GM12878 (cell line): ENCODE data around the gene TTC38. TPM values are rescaled to one million over a fixed set of nuclear protein-coding genes. Genes with fewer than 3 reads are reported as not detected.

ENCODE experiments used
- ATAC-seq: fragments of 200-7000 bp; cut with Tn5 transposase; 3 replicates; pipeline ENCODE4 v1.9.1; 2020; ENCODE audit warnings: mild to moderate bottlenecking, moderate library complexity
- BruUV-seq: library from RNA; stranded (reverse); fragments of 400-500 nt; replicated peaks from 2 replicates; lab custom pipeline; 2021; lab: Mats Ljungman, UMichigan
- CTCF ChIA-PET: fragments of 300-600 bp; sonication (Branson Sonifier 250); formaldehyde crosslinking; extraction: SDS; loops from one replicate; lab custom pipeline; 2021; ENCODE audit warnings: inconsistent platforms; lab: Yijun Ruan, JAX
- POLR2A ChIA-PET: fragments of 350-600 bp; formaldehyde crosslinking; extraction: SDS; loops from one replicate; lab custom pipeline; 2021; ENCODE audit warnings: inconsistent platforms; lab: Charles Lee
- RAD21 ChIA-PET: fragments of 300-600 bp; sonication (Branson Sonifier 250); formaldehyde crosslinking; loops from one replicate; lab custom pipeline; 2023; ENCODE audit warnings: antibody characterized with exemption; ENCODE audit not compliant: unreplicated experiment; lab: Charles Lee
- SMC1A ChIA-PET: fragments of 300-600 bp; sonication (Branson Sonifier 250); formaldehyde crosslinking; loops from one replicate; lab custom pipeline; 2023; ENCODE audit not compliant: unreplicated experiment, uncharacterized antibody; lab: Charles Lee
- DNase-seq: peaks from one replicate; pipeline ENCODE4 v3.0.0-alpha.2; 2011; ENCODE audit warnings: low read depth, low spot score
- FAIRE-seq: peaks from 3 replicates; lab custom pipeline; 2011; peaks lifted over from hg19 to GRCh38; lab: Jason Lieb, UNC
- H2AFZ ChIP-seq: 2 replicates; pipeline ENCODE4 v1.6.0; 2011; ENCODE audit warnings: low read depth, low read length, control low read depth; ENCODE audit not compliant: control insufficient read depth
- H3K27ac ChIP-seq: 2 replicates; pipeline ENCODE4 v1.5.1; 2011; ENCODE audit warnings: control low read depth; ENCODE audit not compliant: control insufficient read depth, insufficient read depth
- H3K27me3 ChIP-seq, 2 experiments: replicated peaks in 1 of 2; 2 replicates each; pipeline versions ENCODE4 v1.6.0 to v1.6.1; 2011; ENCODE audit warnings: low read length in 1 of 2; ENCODE audit not compliant: control insufficient read depth in 2 of 2, insufficient read depth in 2 of 2
- H3K36me3 ChIP-seq, 2 experiments: 2 replicates each; pipeline ENCODE4 v1.5.1; 2011; ENCODE audit warnings: low read length in 1 of 2; ENCODE audit not compliant: control insufficient read depth in 2 of 2, insufficient read depth in 2 of 2
- H3K4me1 ChIP-seq: 2 replicates; pipeline ENCODE4 v1.6.1; 2011; ENCODE audit warnings: mild to moderate bottlenecking, low read length, moderate library complexity, mixed read lengths; ENCODE audit not compliant: control insufficient read depth, insufficient read depth
- H3K4me2 ChIP-seq: 2 replicates; pipeline ENCODE4 v1.6.0; 2011; ENCODE audit warnings: control low read depth; ENCODE audit not compliant: control insufficient read depth, insufficient read depth
- H3K4me3 ChIP-seq: fragments of 200-600 bp; sonication (generic); 2 replicates; pipeline ENCODE4 v1.5.1; 2016
- H3K79me2 ChIP-seq: 2 replicates; pipeline ENCODE4 v1.6.0; 2011; ENCODE audit warnings: low read length; ENCODE audit not compliant: control insufficient read depth, insufficient read depth
- H3K9ac ChIP-seq: 2 replicates; pipeline ENCODE4 v1.8.0; 2011; ENCODE audit warnings: low read length, control low read depth, mixed read lengths; ENCODE audit not compliant: control insufficient read depth, insufficient read depth
- H3K9me3 ChIP-seq: replicated peaks from 3 replicates; pipeline ENCODE4 v1.5.1; 2011; ENCODE audit warnings: mild to moderate bottlenecking, low read length; ENCODE audit not compliant: control insufficient read depth, insufficient read depth
- H4K20me1 ChIP-seq: 2 replicates; pipeline ENCODE4 v1.6.0; 2011; ENCODE audit not compliant: control insufficient read depth, insufficient read depth
- CREB1 ChIP-seq: IDR thresholded peaks from 2 replicates; pipeline ENCODE4 v1.6.1; 2012; ENCODE audit warnings: low read depth, mild to moderate bottlenecking, inconsistent platforms
- IRF4 ChIP-seq: IDR thresholded peaks from 2 replicates; pipeline ENCODE4 v1.6.1; 2011; ENCODE audit warnings: low read depth, low read length
- JUNB ChIP-seq: IDR thresholded peaks from 2 replicates; pipeline ENCODE4 v1.6.1; 2016; ENCODE audit warnings: antibody characterized with exemption, mild to moderate bottlenecking
- MXI1 ChIP-seq: fragments of 150-350 bp; IDR thresholded peaks from 2 replicates; pipeline ENCODE4 v1.6.1; 2011; ENCODE audit warnings: low read depth, mild to moderate bottlenecking, inconsistent platforms, low read length, improper control_type of control experiment
- NFYB ChIP-seq: IDR thresholded peaks from 2 replicates; pipeline ENCODE4 v1.6.1; 2011; ENCODE audit warnings: low read depth, mild to moderate bottlenecking, low read length, improper control_type of control experiment, moderate library complexity; ENCODE audit not compliant: insufficient read depth
- RUNX3 ChIP-seq: IDR thresholded peaks from 2 replicates; pipeline ENCODE4 v1.6.1; 2012; ENCODE audit warnings: low read length, inconsistent platforms
- SMAD5 ChIP-seq: IDR thresholded peaks from 2 replicates; pipeline ENCODE4 v1.6.1; 2016; ENCODE audit warnings: antibody characterized with exemption, low read depth
- ZNF384 ChIP-seq: IDR thresholded peaks from 2 replicates; pipeline ENCODE4 v1.6.1; 2012; ENCODE audit warnings: low read depth, mild to moderate bottlenecking, low read length, improper control_type of control experiment, borderline replicate concordance
- ZNF687 ChIP-seq: fragments of 450-650 bp; IDR thresholded peaks from 2 replicates; pipeline ENCODE4 v1.6.1; 2017; ENCODE audit warnings: mild to moderate bottlenecking, moderate library complexity
- WGBS: methylation state at CpG from one replicate; pipeline ENCODE4 v1.1.6; 2016; ENCODE audit warnings: low lambda C conversion rate; ENCODE audit not compliant: insufficient replicate concordance, insufficient coverage; ENCODE audit errors: missing lambda C conversion rate; 5-methylcytosine and 5-hydroxymethylcytosine counted together
- in situ Hi-C: fragments of 300-500 bp; cut with MboI; formaldehyde crosslinking; loops from 9 replicates; pipeline ENCODE4 v1.14.3; 2018; ENCODE audit warnings: mixed read lengths
- intact Hi-C: fragments of 100-400 bp; cut with micrococcal nuclease; formaldehyde crosslinking; loops from one replicate; pipeline ENCODE4 v1.14.2; 2022; ENCODE audit not compliant: unreplicated experiment
- polyA plus RNA-seq, 11 experiments: library from polyadenylated mRNA; depleted of rRNA in 4 of 11; unstranded in 6 of 11; stranded (reverse) in 5 of 11; fragments of >200 nt; fragmentation: Nextera tagmentation in 4 of 11; fragmentation: Illumina TruSeq in 1 of 11; extraction: Ambion mirVana in 4 of 11; extraction: Trizol in 1 of 11; gene quantifications; 1 replicate in 1 of 11; 2 replicates in 10 of 11; pipeline versions ENCODE4 v1.2.1 to v1.2.3, GENCODE V29; 2011 to 2016; ENCODE audit warnings: inconsistent platforms in 2 of 11, missing spikeins in 2 of 11, low read depth in 1 of 11
- total RNA-seq, 4 experiments: library from RNA; depleted of rRNA in 3 of 4; stranded (reverse); fragments of >200 nt in 3 of 4; fragmentation: Illumina TruSeq in 1 of 4; extraction: Trizol in 1 of 4; gene quantifications; 2 replicates each; pipeline versions ENCODE4 v1.2.1 to v1.2.3, GENCODE V29; 2013 to 2021
- TF ChIP-seq, protein P1 (sequence below): fragments of 450-650 bp; IDR thresholded peaks from 2 replicates; pipeline ENCODE4 v1.6.1; 2016; ENCODE audit warnings: mild to moderate bottlenecking

Gene TTC38
- total and polyA plus RNA-seq, 10 of the 15 experiments (the other 5 are each of a cell fraction or from before 2014, with no cell fraction given): 0.58 to 39.9 (median 13.0) TPM

GRCh38 chr22:46219636-46220035 lies 48.2 kb upstream of the TTC38 start:
- H3K27me3 ChIP-seq: no peaks in the 10 kb centered on the region
- FAIRE-seq (no peak), DNase-seq (peak; percentile 7), ATAC-seq (no peak)
- POLR2A ChIA-PET: no interaction called here
- BruUV-seq: no TSS peak
- no peak overlapping the region for H3K9ac ChIP-seq
- H3K9me3 ChIP-seq: no peaks in the 10 kb centered on the region; the same call in 2 of the 3 replicates
- H3K36me3 ChIP-seq: peaks cover 2 to 3% of the 10 kb centered on the region in 2 experiments; a peak in 2 of 4 replicates
- SMC1A ChIA-PET: no interaction called here
- H4K20me1 ChIP-seq: no peaks in the 10 kb centered on the region
- intact Hi-C loops: no loop called here
- peak overlapping the region; percentile 50; the same call in 1 of the 2 replicates for H2AFZ ChIP-seq
- CTCF ChIA-PET: no interaction called here
- 0 out of 2 replicates have a peak, but pooled peaks have one; percentile 16 for TF ChIP-seq CREB1
- TF ChIP-seq, protein P1, sequence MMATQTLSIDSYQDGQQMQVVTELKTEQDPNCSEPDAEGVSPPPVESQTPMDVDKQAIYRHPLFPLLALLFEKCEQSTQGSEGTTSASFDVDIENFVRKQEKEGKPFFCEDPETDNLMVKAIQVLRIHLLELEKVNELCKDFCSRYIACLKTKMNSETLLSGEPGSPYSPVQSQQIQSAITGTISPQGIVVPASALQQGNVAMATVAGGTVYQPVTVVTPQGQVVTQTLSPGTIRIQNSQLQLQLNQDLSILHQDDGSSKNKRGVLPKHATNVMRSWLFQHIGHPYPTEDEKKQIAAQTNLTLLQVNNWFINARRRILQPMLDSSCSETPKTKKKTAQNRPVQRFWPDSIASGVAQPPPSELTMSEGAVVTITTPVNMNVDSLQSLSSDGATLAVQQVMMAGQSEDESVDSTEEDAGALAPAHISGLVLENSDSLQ: no peak
- no peak overlapping the region for H3K4me2 ChIP-seq
- H3K4me1 ChIP-seq: peaks cover 8% of the 10 kb centered on the region
- in situ Hi-C loops: no loop called here
- H3K27ac ChIP-seq: no peak overlapping the region
- RAD21 ChIA-PET: no interaction called here
- H3K79me2 ChIP-seq: no peaks in the 10 kb centered on the region
- WGBS: 55% methylated on average over 10 of the region's 10 CpGs
- H3K4me3 ChIP-seq: no peak overlapping the region

DNA sequence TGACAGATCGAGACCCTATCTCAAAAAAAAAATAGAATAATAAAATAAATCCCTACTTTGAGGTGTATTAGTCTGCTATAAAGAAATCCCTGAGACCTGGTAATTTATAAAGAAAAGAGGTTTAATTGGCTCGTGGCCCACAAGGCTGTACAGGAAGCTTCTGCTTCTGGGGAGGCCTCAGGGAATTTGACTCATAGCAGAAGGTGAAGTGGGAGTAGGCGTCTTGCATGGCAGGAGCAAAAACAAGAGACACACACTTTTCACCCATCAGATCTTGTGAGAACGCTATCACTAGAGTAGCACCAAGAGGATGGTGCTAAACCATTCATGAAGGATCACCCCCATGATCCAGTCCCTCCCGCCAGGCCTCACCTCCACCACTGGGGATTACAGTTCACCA lies 46.9 kb upstream of the TTC38 start:
- no peaks in the 10 kb centered on the region; the same call in 2 of the 3 replicates for H3K9me3 ChIP-seq
- H3K36me3 ChIP-seq: peaks cover 0 to 2% of the 10 kb centered on the region in 2 experiments; a peak in 2 of 4 replicates
- ChIA-PET SMC1A (no interaction called here), CTCF (no interaction called here), RAD21 (no interaction called here), POLR2A (no interaction called here)
- H4K20me1 ChIP-seq: no peaks in the 10 kb centered on the region
- H3K27ac ChIP-seq: peak overlapping the region; percentile 46
- in situ Hi-C loops: no loop called here
- no peak for TF ChIP-seq NFYB
- TF ChIP-seq SMAD5: no peak
- TF ChIP-seq JUNB: peak; percentile 45
- TF ChIP-seq MXI1: no peak
- TF ChIP-seq IRF4: peak; percentile 63; the same call in 1 of the 2 replicates
- no peak for TF ChIP-seq ZNF384
- TF ChIP-seq ZNF687: no peak
- peak; percentile 44 for TF ChIP-seq RUNX3
- H3K4me3 ChIP-seq: no peak overlapping the region
- H2AFZ ChIP-seq: no peak overlapping the region
- no TSS peak for BruUV-seq
- ATAC-seq (no peak), DNase-seq (peak; percentile 3), FAIRE-seq (no peak)
- H3K79me2 ChIP-seq: no peaks in the 10 kb centered on the region
- no peaks in the 10 kb centered on the region for H3K27me3 ChIP-seq
- no peak overlapping the region for H3K4me2 ChIP-seq
- peaks cover 8% of the 10 kb centered on the region for H3K4me1 ChIP-seq
- no peak overlapping the region for H3K9ac ChIP-seq
- WGBS: 13% methylated on average over 5 of the region's 5 CpGs
- intact Hi-C loops: no loop called here
